GM19395 (cell line): Measurements from ENCODE around the gene AGO1.
A peak's percentile ranks its signal among the peaks of the same experiment; 100 is the strongest.

Experiments
- ATAC-seq: cut with Tn5 transposase; IDR thresholded peaks from one replicate; pipeline ENCODE4 v1.9.1; 2021; ENCODE audit warnings: mild to moderate bottlenecking, moderate library complexity; ENCODE audit not compliant: unreplicated experiment

AGO1 gene

DNA sequence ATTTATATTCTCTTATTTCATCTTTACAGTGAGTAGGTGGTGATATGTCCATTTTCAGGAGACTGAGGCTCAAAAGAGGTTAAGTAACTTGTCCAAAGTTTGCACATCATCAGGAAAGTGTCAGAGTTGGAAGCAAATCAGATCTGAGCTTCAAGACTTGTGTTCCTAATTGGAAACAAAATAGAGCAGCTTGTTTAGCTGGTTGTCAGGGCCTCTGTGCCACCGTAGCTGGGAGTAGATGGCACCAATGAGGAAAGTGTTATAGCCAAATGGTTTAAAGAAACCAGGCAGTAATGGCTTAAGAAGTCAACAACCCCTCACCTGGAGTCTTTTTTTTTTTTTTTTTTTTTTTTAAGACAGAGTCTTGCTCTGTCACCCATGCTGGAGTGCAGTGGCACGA is 19.7 kb downstream of the AGO1 start:
- ATAC-seq: no peak

- ATAC-seq: no peak
Measured at GRCh38 chr1:35914717-35915116, 31.7 kb downstream of the AGO1 start.

DNA sequence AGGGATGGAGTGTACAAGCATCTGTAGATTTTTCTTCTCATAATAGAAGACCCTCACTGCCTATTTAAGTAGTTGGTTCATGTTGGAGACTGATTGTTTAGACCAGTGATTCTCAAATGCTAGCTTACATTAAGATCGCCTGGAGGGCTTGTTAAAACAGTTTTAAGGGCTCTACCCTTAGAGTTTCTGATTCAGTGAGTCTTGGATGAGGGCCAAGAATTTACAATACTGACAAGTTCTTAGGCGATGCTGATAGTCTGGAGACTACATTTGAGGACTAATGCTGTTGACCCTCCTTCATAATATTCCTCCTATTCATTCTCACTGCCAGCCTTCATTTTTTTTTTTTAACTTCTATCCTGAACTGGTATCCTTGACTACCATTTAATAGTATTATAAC is 32.7 kb downstream of the AGO1 start:
- ATAC-seq: no peak

- no peak for ATAC-seq
Measured at GRCh38 chr1:35923791-35924221, 40.8 kb downstream of the AGO1 start.

DNA sequence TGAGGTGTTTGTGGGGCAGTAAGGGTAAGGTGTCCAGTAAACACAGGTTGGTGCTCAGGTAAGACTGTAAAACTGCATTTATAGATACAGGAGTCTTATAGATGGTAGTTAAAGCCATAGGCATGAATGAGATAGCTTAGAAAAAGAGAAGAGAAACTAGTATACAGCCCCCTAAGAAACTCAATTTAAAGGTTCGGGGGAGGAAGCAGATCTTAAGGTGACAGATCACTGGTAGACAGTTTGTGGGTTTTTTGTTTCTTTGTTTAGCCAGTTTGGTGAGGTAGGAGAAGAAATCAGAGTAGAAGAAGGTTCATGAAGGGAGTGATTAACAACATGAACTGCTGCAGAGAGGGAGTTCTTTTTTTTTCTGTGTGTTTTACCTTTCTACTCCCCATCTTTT is 41.8 kb downstream of the AGO1 start:
- no peak for ATAC-seq

- no peak for ATAC-seq
Measured at GRCh38 chr1:35925741-35926140, 42.7 kb downstream of the AGO1 start.

GRCh38 chr1:35927472-35927871 is 44.5 kb downstream of the AGO1 start:
- ATAC-seq: no peak

DNA sequence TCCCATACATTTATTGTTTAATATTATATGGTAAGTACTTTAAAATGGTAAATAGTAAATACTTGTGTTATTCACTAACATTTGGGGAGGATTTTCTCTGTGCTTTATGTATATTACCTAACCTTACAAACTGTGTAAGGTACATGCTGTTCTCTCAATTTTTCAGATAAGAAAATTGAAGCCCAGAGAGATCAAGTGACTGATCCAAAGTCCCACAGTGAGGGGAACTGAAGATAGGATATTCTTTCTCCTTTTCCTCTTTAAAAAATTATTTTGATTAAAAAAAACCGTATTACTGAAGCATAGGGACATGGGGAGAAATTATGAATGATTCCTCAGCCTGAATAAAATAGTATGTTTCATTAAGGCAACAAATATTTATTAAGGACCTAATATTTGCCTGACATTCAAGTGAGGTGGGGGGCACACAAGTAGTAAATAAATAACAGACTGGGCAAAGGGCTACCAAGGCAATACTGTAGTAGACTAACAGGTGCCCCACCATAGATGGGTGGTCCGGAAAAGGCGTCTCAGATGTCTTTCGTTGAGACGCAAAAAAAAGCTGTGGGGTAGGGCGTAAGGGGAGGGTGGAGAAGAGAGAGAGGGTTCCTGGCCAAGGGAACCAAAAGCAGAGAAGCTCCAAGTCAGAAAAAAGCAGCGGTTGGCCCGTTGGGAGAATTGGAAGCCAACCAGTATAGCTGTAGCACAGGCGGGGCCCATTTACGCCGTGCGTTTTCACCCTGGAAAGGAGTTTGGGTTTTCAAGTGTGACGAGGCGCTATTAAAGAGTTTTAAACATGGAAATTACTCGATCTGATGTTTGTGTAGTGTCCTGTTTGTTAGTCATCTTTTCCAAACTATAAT is 47.0 kb downstream of the AGO1 start:
- no peak for ATAC-seq

DNA sequence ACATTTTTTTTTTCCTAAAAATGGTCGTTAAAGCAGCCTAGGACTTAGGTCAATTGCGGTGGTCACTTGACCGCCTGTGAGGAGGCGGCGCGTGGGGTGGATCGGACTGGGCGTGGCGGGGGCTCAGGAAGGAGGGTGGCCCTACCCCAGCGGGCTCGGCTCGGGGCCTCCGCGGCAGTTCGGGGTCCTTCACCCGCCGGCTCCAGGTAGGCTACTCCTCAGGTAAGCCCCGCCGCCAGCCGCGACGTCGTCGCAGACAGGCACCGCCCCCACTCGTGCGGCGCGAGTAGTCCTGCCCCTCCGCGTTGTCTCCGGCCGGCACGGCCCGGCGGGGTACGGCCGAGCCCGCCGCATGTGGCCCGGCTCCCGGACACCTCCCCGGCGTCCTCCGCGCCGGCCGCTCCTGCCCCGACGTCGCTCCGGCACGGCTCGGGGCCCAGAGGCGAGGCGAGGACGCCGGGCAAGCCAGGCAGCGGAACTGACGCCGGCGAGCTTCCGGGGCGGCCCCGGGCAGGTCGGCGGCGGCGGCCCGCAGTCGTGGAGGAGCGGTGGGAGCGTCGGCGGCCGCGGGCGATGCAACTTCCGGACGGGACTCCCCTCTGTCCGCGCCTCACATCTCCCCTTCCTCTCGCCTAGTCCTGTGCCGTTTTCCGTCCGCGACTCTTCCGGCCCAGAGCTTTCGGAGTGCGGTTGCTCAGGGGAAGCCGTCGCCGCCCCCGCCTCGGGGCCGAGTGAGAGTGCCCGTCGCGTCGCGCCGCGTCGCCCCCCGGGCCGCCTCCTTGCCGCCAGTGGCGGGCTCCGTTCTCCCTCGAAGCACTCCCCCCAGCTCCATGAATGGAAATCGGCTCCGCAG is 47.8 kb downstream of the AGO1 start, which contains the start of gene AGO3:
Gene AGO3 (plus strand): TSS at position 513 of the 853 bp plus-strand sequence. CDS start 322 bp downstream, at position 835.
- ATAC-seq: peak; percentile 79

- ATAC-seq: peak; percentile 7
Measured at GRCh38 chr1:35931446-35932157, 48.6 kb downstream of the AGO1 start.

- no peak for ATAC-seq
Measured at GRCh38 chr1:35932158-35932636, 49.2 kb downstream of the AGO1 start.

DNA sequence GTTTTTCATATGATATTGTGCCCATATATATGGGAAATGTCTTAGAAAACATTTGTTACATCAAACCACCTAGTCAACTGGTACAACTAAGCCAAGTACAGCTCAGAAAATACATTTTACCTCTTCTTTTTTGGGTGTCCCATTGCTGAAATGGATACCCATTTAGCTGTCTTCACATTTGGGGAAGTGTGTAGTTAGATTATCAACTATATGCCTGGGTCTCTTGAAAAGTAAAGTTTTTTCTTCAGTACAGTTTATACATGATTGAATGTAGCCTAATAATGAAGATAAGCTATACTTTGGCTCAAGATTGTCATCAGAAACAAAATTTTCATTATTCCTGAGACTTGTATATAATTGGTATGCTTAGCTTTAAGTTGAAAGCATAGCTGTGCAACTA is 49.9 kb downstream of the AGO1 start:
- no peak for ATAC-seq

- no peak for ATAC-seq
Measured at GRCh38 chr1:35935442-35936388, 52.7 kb downstream of the AGO1 start.

DNA sequence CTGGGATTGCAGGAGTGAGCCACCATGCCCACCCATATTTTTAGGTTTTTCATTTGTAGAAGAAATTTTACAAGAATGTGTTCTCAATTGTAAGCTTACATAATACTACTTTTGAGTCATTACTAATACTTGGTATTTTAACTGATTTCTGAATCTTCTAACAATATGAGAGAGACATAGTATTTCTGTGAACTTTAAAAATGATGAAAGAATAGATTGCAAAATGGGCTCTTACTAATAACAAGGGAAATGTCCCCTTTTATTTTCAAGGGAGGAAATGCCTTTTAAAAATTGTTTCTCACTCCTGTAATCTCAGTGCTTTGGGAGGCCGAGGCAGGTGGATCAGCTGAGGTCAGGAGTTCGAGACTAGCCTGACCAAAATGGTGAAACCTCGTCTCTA is 53.8 kb downstream of the AGO1 start:
- no peak for ATAC-seq

DNA sequence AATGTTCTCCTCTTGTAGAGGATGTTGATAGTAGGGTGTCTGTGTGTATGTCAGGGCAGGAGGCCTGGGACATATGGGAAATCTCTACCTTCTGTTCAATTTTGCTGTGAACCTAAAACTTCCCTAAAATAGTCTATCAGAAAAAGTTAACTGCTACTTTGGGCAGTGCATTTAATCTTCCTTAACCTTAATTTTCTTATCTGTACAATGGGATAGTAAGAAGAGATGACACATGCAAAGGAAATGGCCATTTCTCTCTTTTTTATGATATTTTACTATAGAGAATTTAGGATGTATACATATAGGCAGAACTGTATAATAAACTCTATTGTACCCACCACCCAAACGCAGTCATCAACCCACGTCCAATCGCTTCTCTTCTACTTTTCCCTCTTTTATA is 56.5 kb downstream of the AGO1 start:
- ATAC-seq: no peak

DNA sequence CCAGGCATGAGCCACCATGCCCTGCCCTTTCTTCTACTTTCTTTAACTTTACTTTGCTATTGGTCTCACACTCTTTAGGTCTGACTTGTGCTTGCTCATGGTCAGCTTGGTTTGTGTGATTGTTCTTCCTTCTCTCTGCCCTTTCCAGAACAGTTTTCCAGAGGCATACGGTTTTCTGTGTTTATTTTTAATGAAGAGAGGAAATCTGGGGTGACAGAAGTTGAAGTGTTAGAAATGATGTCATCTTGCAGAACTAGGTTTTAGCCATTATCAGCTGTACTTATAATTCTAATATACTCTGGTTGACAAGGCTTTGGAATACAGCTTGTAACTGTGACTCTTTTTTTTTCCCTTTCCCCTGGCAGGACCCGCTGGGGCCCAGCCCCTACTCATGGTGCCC is 62.3 kb downstream of the AGO1 start:
- no peak for ATAC-seq

DNA sequence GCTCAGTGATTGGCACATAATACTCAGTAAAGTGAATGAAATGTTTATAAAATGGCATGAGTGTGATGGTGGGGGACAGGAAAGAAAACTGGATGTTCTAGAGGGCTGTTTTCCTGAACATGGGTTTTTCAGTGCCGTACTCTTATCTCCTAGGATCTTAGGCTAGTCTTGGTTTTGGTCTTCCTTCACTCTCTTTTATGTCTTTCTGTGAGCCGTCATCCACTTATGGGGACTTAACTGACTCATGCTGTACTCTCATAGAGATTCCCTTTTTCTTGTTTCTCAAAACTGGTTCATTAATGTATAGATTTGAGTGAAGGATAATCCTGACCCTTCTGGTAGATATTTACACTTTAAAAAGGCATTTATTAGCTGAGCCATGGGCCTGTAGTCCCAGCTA is 64.5 kb downstream of the AGO1 start:
- no peak for ATAC-seq

DNA sequence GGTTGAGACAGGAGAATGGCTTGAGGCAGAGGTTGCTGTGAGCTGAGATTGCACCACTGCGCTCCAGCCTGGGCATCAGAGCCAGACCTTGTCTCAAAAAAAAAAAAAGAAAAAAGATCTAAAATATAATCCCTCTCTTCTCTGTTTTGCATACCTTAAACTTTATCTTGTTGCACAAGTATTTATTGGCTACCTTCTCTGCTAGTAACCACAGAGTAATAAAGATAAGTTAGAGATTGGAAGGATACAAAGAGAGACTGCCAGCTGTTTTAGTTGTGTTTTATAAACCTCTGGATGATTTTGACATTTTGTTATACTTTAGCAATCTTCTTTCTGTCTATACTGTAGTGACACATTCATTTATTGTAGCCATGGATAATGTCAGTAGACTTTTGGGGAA is 75.5 kb downstream of the AGO1 start:
- ATAC-seq: no peak

DNA sequence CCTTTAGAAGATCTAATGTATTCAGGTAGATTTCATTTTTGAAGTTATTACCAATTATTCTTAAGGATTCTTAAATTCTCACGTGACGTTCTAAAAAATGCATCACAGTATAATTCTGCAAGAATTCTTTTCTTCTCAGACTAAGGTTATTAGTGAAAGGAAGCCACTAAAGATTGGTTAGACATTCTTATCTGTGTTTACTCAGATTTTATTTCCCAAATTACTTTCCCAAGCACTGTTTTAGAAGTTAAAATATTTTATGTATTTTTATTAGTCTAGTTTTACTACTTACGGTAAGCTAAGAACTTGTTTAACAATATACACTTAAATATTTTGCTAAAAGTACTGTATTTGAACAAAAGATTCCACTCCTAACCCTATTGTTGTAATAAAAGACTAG is 76.3 kb downstream of the AGO1 start:
- ATAC-seq: no peak

GRCh38 chr1:35962952-35963351 is 79.9 kb downstream of the AGO1 start:
- no peak for ATAC-seq
